GM23338 (cell line): ENCODE measurements around the gene ARF6. TPM values are rescaled to one million over a fixed set of nuclear protein-coding genes. Genes with fewer than 3 reads are reported as not detected.

Experiments
- ATAC-seq: fragments of 200-7000 bp; cut with Tn5 transposase; 3 replicates; pipeline ENCODE4 v1.9.1; 2020
- DNase-seq: peaks from one replicate; pipeline ENCODE4 v3.0.0-alpha.2; 2015; ENCODE audit warnings: low spot score
- H2AFZ ChIP-seq: fragments of 200-600 bp; sonication (generic); 2 replicates; pipeline ENCODE4 v1.8.0; 2016; ENCODE audit warnings: antibody characterized with exemption, mild to moderate bottlenecking, moderate library complexity
- H3F3A ChIP-seq: fragments of 200-600 bp; sonication (generic); replicated peaks from 2 replicates; pipeline ENCODE4 v1.8.0; 2017; ENCODE audit warnings: antibody characterized with exemption, mixed run types, low read depth
- H3K27ac ChIP-seq: fragments of 200-600 bp; sonication (generic); 2 replicates; pipeline ENCODE4 v1.6.1; 2016; ENCODE audit warnings: low read depth
- H3K27me3 ChIP-seq: fragments of 200-600 bp; sonication (generic); 2 replicates; pipeline ENCODE4 v1.8.0; 2016; ENCODE audit warnings: mild to moderate bottlenecking, mixed run types, moderate library complexity; ENCODE audit not compliant: insufficient read depth
- H3K36me3 ChIP-seq: fragments of 200-600 bp; sonication (generic); 2 replicates; pipeline ENCODE4 v1.8.0; 2016; ENCODE audit warnings: mild to moderate bottlenecking; ENCODE audit not compliant: insufficient read depth
- H3K4me1 ChIP-seq: fragments of 200-600 bp; sonication (generic); 2 replicates; pipeline ENCODE4 v1.8.0; 2016; ENCODE audit warnings: mild to moderate bottlenecking, moderate library complexity; ENCODE audit not compliant: insufficient read depth
- H3K4me2 ChIP-seq: fragments of 200-600 bp; sonication (generic); 2 replicates; pipeline ENCODE4 v1.7.1; 2017; ENCODE audit warnings: mixed run types
- H3K4me3 ChIP-seq: fragments of 200-600 bp; sonication (generic); 2 replicates; pipeline ENCODE4 v1.6.1; 2016; ENCODE audit warnings: mixed run types
- H3K79me2 ChIP-seq: fragments of 200-600 bp; sonication (generic); replicated peaks from 2 replicates; pipeline ENCODE4 v1.8.0; 2017; ENCODE audit warnings: mild to moderate bottlenecking; ENCODE audit not compliant: insufficient read depth
- H3K9me2 ChIP-seq: fragments of 200-600 bp; sonication (generic); 2 replicates; pipeline ENCODE4 v1.8.0; 2017; ENCODE audit not compliant: insufficient read depth
- H4K20me1 ChIP-seq: fragments of 200-600 bp; sonication (generic); replicated peaks from 2 replicates; pipeline ENCODE4 v1.8.0; 2017; ENCODE audit warnings: mild to moderate bottlenecking; ENCODE audit not compliant: insufficient read depth
- H3K27ac Mint-ChIP-seq: 2 replicates; pipeline ENCODE4 v1.8.0; 2020; ENCODE audit warnings: inconsistent platforms, mild to moderate bottlenecking, moderate library complexity, mixed read lengths
- H3K27me3 Mint-ChIP-seq: 3 replicates; pipeline ENCODE4 v1.8.0; 2022; ENCODE audit warnings: low read depth, mild to moderate bottlenecking, moderate library complexity, mixed read lengths, inconsistent platforms; ENCODE audit not compliant: insufficient read depth, poor library complexity
- H3K36me3 Mint-ChIP-seq: 3 replicates; pipeline ENCODE4 v1.8.0; 2021; ENCODE audit warnings: low read depth, mild to moderate bottlenecking, inconsistent platforms, moderate library complexity, mixed read lengths
- H3K4me1 Mint-ChIP-seq: 3 replicates; pipeline ENCODE4 v1.8.0; 2020; ENCODE audit warnings: mild to moderate bottlenecking, inconsistent platforms, mixed read lengths
- H3K4me3 Mint-ChIP-seq: 3 replicates; pipeline ENCODE4 v1.8.0; 2021; ENCODE audit warnings: moderate library complexity, mild to moderate bottlenecking, inconsistent platforms, mixed read lengths
- H3K9me3 Mint-ChIP-seq: 3 replicates; pipeline ENCODE4 v1.8.0; 2020; ENCODE audit warnings: moderate library complexity, mild to moderate bottlenecking, inconsistent platforms, mixed read lengths
- CREB1 ChIP-seq: fragments of 250-450 bp; sonication (Bioruptor Pico); IDR thresholded peaks from 2 replicates; pipeline ENCODE4 v1.5.0; 2020; ENCODE audit warnings: low read depth, mild to moderate bottlenecking, moderate library complexity
- CTCF ChIP-seq, 2 experiments: fragments of 200-600 bp in 1 of 2; sonication (generic) in 1 of 2; conservative IDR thresholded peaks; 2 replicates each; pipeline versions ENCODE4 v1.5.1 to v1.6.1; 2016 to 2017; ENCODE audit warnings: antibody characterized with exemption in 2 of 2, low read depth in 2 of 2, mild to moderate bottlenecking in 2 of 2, moderate library complexity in 1 of 2
- ETS1 ChIP-seq: IDR thresholded peaks from 2 replicates; pipeline ENCODE4 v1.6.1; 2016; ENCODE audit warnings: antibody characterized with exemption
- EZH2 ChIP-seq: fragments of 200-600 bp; sonication (generic); IDR thresholded peaks from one replicate; pipeline ENCODE4 v1.8.0; 2017; ENCODE audit warnings: antibody characterized with exemption, mild to moderate bottlenecking, low read depth; ENCODE audit not compliant: unreplicated experiment
- EZH2phosphoT487 ChIP-seq: fragments of 200-600 bp; sonication (generic); IDR thresholded peaks from one replicate; pipeline ENCODE4 v1.8.1; 2018; ENCODE audit warnings: antibody characterized with exemption; ENCODE audit not compliant: unreplicated experiment
- JUNB ChIP-seq: IDR thresholded peaks from one replicate; pipeline ENCODE4 v1.6.1; 2016; ENCODE audit warnings: antibody characterized with exemption; ENCODE audit not compliant: unreplicated experiment
- NANOG ChIP-seq: IDR thresholded peaks from 2 replicates; pipeline ENCODE4 v1.6.1; 2016; ENCODE audit warnings: antibody characterized with exemption, borderline replicate concordance
- POLR2AphosphoS5 ChIP-seq: IDR thresholded peaks from 2 replicates; pipeline ENCODE4 v1.6.1; 2016; ENCODE audit warnings: antibody characterized with exemption, low read depth
- REST ChIP-seq: IDR thresholded peaks from one replicate; pipeline ENCODE4 v1.6.1; 2018; ENCODE audit warnings: antibody characterized with exemption; ENCODE audit not compliant: unreplicated experiment
- STAT1 ChIP-seq: IDR thresholded peaks from one replicate; pipeline ENCODE4 v1.6.1; 2016; ENCODE audit warnings: antibody characterized with exemption; ENCODE audit not compliant: unreplicated experiment
- ZNF114 ChIP-seq: fragments of 250-450 bp; sonication (Bioruptor Pico); IDR thresholded peaks from 2 replicates; pipeline ENCODE4 v1.5.0; 2020; ENCODE audit warnings: mild to moderate bottlenecking, moderate library complexity
- ZNF331 ChIP-seq: fragments of 250-450 bp; sonication (Bioruptor Pico); IDR thresholded peaks from 2 replicates; pipeline ENCODE4 v1.5.0; 2020; ENCODE audit warnings: low read depth, mild to moderate bottlenecking, moderate library complexity
- ZNF462 ChIP-seq: fragments of 250-450 bp; sonication (Bioruptor Pico); IDR thresholded peaks from 2 replicates; pipeline ENCODE4 v1.5.0; 2020; ENCODE audit warnings: mild to moderate bottlenecking, moderate library complexity
- polyA plus RNA-seq: library from polyadenylated mRNA; unstranded; fragments of >200 nt; fragmentation: Nextera tagmentation; extraction: Ambion mirVana; gene quantifications from 2 replicates; pipeline ENCODE4 v1.2.1, GENCODE V29; 2016
- total RNA-seq: library from RNA; depleted of rRNA; stranded (reverse); fragments of >200 nt; shearing (Covaris generic); gene quantifications from 2 replicates; pipeline ENCODE4 v1.2.3, GENCODE V29; 2014

ARF6 gene
- total and polyA plus RNA-seq, 2 experiments from 2014 or later: 47.8 to 73.1 TPM

- no peak for TF ChIP-seq EZH2
- no peak for TF ChIP-seq NANOG
- no peak for TF ChIP-seq CREB1 (CRISPR knock-in tag)
- TF ChIP-seq ZNF114 (CRISPR knock-in tag): no peak
- TF ChIP-seq ZNF331 (CRISPR knock-in tag): no peak
- TF ChIP-seq POLR2AphosphoS5: no peak
- no peak for TF ChIP-seq EZH2phosphoT487
- no peak for TF ChIP-seq STAT1
Measured at GRCh38 chr14:49907186-49907585, 14.3 kb downstream of the ARF6 start (continued).

- Histone ChIP-seq H2AFZ (no peak overlapping the region), H3K4me3 (no peak overlapping the region), H3K9me2 (no peaks in the 10 kb centered on the region), H3K4me2 (no peak overlapping the region), H3K36me3 (no peaks in the 10 kb centered on the region), H3K79me2 (no peaks in the 10 kb centered on the region), H3K4me1 (no peaks in the 10 kb centered on the region), H4K20me1 (no peaks in the 10 kb centered on the region), H3F3A (no peaks in the 10 kb centered on the region), H3K27ac (no peak overlapping the region), H3K27me3 (no peaks in the 10 kb centered on the region)
- TF ChIP-seq POLR2AphosphoS5 (no peak), ETS1 (no peak), ZNF114 (CRISPR knock-in tag) (no peak), JUNB (no peak), EZH2phosphoT487 (no peak), ZNF462 (CRISPR knock-in tag) (no peak), CREB1 (CRISPR knock-in tag) (no peak), EZH2 (no peak), NANOG (no peak), CTCF (conservative IDR thresholded peaks at IDR 0.05; ENCODE audit: low read depth in 2 of 2) (no peak), ZNF331 (CRISPR knock-in tag) (no peak), REST (no peak), STAT1 (no peak)
- no peaks in the 10 kb centered on the region for H3K27me3 Mint-ChIP-seq
- no peak overlapping the region for H3K4me3 Mint-ChIP-seq
- no peaks in the 10 kb centered on the region for H3K9me3 Mint-ChIP-seq
- no peak overlapping the region for H3K27ac Mint-ChIP-seq
- ATAC-seq (no peak), DNase-seq (no peak)
- no peaks in the 10 kb centered on the region for H3K36me3 Mint-ChIP-seq
- peaks cover 10% of the 10 kb centered on the region for H3K4me1 Mint-ChIP-seq
Measured at GRCh38 chr14:49908433-49908782, 15.5 kb downstream of the ARF6 start.
